GM12878 (cell line): ENCODE data around the gene TMEM109. TPM values are rescaled to one million over a fixed set of nuclear protein-coding genes. Genes with fewer than 3 reads are reported as not detected.
A peak's percentile ranks its signal among the peaks of the same experiment; 100 is the strongest.

Experiments used
- CHD2 ChIP-seq: IDR thresholded peaks from 2 replicates; pipeline ENCODE4 v1.6.1; 2011; ENCODE audit warnings: low read depth, low read length, improper control_type of control experiment, borderline replicate concordance
- EP300 ChIP-seq, 2 experiments: fragments of 150-350 bp in 1 of 2; IDR thresholded peaks; 2 replicates each; pipeline ENCODE4 v1.6.1; 2011 to 2012; ENCODE audit warnings: low read depth in 2 of 2, low read length in 2 of 2, borderline replicate concordance in 1 of 2, improper control_type of control experiment in 1 of 2, inconsistent platforms in 1 of 2; ENCODE audit not compliant: control insufficient read depth in 1 of 2
- MEF2B ChIP-seq: fragments of 450-650 bp; IDR thresholded peaks from 2 replicates; pipeline ENCODE4 v1.6.1; 2018; ENCODE audit warnings: mild to moderate bottlenecking, moderate library complexity; ENCODE audit not compliant: partially characterized antibody, poor library complexity, severe bottlenecking
- NFIC ChIP-seq: IDR thresholded peaks from 2 replicates; pipeline ENCODE4 v1.6.1; 2012; ENCODE audit warnings: low read depth, mild to moderate bottlenecking, inconsistent platforms, low read length, moderate library complexity
- polyA plus RNA-seq, 11 experiments: library from polyadenylated mRNA; depleted of rRNA in 4 of 11; unstranded in 6 of 11; stranded (reverse) in 5 of 11; fragments of >200 nt; fragmentation: Nextera tagmentation in 4 of 11; fragmentation: Illumina TruSeq in 1 of 11; extraction: Ambion mirVana in 4 of 11; extraction: Trizol in 1 of 11; gene quantifications; 1 replicate in 1 of 11; 2 replicates in 10 of 11; pipeline versions ENCODE4 v1.2.1 to v1.2.3, GENCODE V29; 2011 to 2016; ENCODE audit warnings: inconsistent platforms in 2 of 11, missing spikeins in 2 of 11, low read depth in 1 of 11
- total RNA-seq, 4 experiments: library from RNA; depleted of rRNA in 3 of 4; stranded (reverse); fragments of >200 nt in 3 of 4; fragmentation: Illumina TruSeq in 1 of 4; extraction: Trizol in 1 of 4; gene quantifications; 2 replicates each; pipeline versions ENCODE4 v1.2.1 to v1.2.3, GENCODE V29; 2013 to 2021
- TF ChIP-seq, protein P1 (sequence below): fragments of 450-650 bp; IDR thresholded peaks from 2 replicates; pipeline ENCODE4 v1.6.1; 2016; ENCODE audit warnings: mild to moderate bottlenecking, moderate library complexity, borderline replicate concordance
- TF ChIP-seq, protein P2 (sequence below): fragments of 450-650 bp; formaldehyde crosslinking; IDR thresholded peaks from 2 replicates; pipeline ENCODE4 v1.4.0; 2022; ENCODE audit warnings: mild to moderate bottlenecking, moderate library complexity
- TF ChIP-seq, protein P3 (sequence below), 3 experiments: IDR thresholded peaks in 2 of 3; conservative IDR thresholded peaks in 1 of 3; 2 replicates each; pipeline ENCODE4 v1.5.1; 2011; ENCODE audit warnings: low read depth in 3 of 3, low read length in 3 of 3, mild to moderate bottlenecking in 3 of 3, control low read depth in 2 of 3, moderate library complexity in 2 of 3, inconsistent platforms in 1 of 3, mixed read lengths in 1 of 3; ENCODE audit not compliant: control insufficient read depth in 2 of 3, insufficient read depth in 1 of 3; ENCODE audit errors: extremely low read depth in 1 of 3
- TF ChIP-seq, protein P4 (sequence below): fragments of 450-650 bp; formaldehyde crosslinking; IDR thresholded peaks from 2 replicates; pipeline ENCODE4 v1.5.0; 2022; ENCODE audit warnings: mild to moderate bottlenecking, missing genetic modification characterization
- TF ChIP-seq, protein P5 (sequence below): IDR thresholded peaks from 2 replicates; pipeline ENCODE4 v1.6.1; 2012; ENCODE audit warnings: low read depth, low read length, improper control_type of control experiment

Gene TMEM109
- total and polyA plus RNA-seq, 10 of the 15 experiments (the other 5 are each of a cell fraction or from before 2014, with no cell fraction given): 21.9 to 199 (median 85.2) TPM

DNA sequence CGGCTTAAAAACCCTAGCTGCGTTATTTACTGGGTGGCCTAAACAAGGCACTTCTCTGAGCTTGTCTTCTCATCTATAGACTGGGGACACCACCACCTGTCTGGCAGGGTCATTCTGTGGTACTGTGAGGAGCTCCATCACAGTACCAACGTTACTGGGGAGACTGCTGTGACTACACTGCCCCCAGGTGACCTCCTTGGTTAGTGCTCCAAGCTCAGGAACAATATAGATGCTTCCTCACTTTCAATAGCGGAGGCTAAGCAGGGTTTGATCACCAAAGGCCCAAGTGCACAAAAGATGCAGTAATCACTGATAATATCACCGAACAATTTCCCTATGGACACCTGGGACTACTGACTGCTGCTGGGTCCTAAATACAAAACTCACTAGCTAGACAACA, 26.4 kb upstream of the TMEM109 start (continued):
- TF ChIP-seq, protein P1, sequence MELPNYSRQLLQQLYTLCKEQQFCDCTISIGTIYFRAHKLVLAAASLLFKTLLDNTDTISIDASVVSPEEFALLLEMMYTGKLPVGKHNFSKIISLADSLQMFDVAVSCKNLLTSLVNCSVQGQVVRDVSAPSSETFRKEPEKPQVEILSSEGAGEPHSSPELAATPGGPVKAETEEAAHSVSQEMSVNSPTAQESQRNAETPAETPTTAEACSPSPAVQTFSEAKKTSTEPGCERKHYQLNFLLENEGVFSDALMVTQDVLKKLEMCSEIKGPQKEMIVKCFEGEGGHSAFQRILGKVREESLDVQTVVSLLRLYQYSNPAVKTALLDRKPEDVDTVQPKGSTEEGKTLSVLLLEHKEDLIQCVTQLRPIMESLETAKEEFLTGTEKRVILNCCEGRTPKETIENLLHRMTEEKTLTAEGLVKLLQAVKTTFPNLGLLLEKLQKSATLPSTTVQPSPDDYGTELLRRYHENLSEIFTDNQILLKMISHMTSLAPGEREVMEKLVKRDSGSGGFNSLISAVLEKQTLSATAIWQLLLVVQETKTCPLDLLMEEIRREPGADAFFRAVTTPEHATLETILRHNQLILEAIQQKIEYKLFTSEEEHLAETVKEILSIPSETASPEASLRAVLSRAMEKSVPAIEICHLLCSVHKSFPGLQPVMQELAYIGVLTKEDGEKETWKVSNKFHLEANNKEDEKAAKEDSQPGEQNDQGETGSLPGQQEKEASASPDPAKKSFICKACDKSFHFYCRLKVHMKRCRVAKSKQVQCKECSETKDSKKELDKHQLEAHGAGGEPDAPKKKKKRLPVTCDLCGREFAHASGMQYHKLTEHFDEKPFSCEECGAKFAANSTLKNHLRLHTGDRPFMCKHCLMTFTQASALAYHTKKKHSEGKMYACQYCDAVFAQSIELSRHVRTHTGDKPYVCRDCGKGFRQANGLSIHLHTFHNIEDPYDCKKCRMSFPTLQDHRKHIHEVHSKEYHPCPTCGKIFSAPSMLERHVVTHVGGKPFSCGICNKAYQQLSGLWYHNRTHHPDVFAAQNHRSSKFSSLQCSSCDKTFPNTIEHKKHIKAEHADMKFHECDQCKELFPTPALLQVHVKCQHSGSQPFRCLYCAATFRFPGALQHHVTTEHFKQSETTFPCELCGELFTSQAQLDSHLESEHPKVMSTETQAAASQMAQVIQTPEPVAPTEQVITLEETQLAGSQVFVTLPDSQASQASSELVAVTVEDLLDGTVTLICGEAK: no peak
- TF ChIP-seq, protein P2, sequence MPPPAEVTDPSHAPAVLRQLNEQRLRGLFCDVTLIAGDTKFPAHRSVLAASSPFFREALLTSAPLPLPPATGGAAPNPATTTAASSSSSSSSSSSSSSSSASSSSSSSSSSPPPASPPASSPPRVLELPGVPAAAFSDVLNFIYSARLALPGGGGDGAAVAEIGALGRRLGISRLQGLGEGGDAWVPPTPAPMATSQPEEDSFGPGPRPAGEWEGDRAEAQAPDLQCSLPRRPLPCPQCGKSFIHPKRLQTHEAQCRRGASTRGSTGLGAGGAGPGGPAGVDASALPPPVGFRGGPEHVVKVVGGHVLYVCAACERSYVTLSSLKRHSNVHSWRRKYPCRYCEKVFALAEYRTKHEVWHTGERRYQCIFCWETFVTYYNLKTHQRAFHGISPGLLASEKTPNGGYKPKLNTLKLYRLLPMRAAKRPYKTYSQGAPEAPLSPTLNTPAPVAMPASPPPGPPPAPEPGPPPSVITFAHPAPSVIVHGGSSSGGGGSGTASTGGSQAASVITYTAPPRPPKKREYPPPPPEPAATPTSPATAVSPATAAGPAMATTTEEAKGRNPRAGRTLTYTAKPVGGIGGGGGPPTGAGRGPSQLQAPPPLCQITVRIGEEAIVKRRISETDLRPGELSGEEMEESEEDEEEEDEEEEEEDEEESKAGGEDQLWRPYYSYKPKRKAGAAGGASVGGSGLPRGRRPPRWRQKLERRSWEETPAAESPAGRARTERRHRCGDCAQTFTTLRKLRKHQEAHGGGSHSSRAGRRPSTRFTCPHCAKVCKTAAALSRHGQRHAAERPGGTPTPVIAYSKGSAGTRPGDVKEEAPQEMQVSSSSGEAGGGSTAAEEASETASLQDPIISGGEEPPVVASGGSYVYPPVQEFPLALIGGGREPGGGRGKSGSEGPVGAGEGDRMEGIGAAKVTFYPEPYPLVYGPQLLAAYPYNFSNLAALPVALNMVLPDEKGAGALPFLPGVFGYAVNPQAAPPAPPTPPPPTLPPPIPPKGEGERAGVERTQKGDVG: no peak
- TF ChIP-seq CHD2 (no peak), NFIC (no peak), MEF2B (no peak), EP300 (IDR thresholded peaks at IDR 0.05; ENCODE audit: borderline replicate concordance in 1 of 2, control insufficient read depth in 1 of 2, low read depth in 2 of 2, low read length in 2 of 2) (no peak)
- TF ChIP-seq, protein P3, sequence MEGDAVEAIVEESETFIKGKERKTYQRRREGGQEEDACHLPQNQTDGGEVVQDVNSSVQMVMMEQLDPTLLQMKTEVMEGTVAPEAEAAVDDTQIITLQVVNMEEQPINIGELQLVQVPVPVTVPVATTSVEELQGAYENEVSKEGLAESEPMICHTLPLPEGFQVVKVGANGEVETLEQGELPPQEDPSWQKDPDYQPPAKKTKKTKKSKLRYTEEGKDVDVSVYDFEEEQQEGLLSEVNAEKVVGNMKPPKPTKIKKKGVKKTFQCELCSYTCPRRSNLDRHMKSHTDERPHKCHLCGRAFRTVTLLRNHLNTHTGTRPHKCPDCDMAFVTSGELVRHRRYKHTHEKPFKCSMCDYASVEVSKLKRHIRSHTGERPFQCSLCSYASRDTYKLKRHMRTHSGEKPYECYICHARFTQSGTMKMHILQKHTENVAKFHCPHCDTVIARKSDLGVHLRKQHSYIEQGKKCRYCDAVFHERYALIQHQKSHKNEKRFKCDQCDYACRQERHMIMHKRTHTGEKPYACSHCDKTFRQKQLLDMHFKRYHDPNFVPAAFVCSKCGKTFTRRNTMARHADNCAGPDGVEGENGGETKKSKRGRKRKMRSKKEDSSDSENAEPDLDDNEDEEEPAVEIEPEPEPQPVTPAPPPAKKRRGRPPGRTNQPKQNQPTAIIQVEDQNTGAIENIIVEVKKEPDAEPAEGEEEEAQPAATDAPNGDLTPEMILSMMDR (IDR thresholded peaks at IDR 0.05 in 2 of 3, conservative IDR thresholded peaks at IDR 0.05 in 1 of 3; ENCODE audit: control insufficient read depth in 2 of 3, extremely low read depth in 1 of 3, insufficient read depth in 1 of 3, low read depth in 3 of 3, low read length in 3 of 3): peak; percentile 47 to 61 (median 58); a peak in 5 of 6 replicates
- TF ChIP-seq, protein P4, sequence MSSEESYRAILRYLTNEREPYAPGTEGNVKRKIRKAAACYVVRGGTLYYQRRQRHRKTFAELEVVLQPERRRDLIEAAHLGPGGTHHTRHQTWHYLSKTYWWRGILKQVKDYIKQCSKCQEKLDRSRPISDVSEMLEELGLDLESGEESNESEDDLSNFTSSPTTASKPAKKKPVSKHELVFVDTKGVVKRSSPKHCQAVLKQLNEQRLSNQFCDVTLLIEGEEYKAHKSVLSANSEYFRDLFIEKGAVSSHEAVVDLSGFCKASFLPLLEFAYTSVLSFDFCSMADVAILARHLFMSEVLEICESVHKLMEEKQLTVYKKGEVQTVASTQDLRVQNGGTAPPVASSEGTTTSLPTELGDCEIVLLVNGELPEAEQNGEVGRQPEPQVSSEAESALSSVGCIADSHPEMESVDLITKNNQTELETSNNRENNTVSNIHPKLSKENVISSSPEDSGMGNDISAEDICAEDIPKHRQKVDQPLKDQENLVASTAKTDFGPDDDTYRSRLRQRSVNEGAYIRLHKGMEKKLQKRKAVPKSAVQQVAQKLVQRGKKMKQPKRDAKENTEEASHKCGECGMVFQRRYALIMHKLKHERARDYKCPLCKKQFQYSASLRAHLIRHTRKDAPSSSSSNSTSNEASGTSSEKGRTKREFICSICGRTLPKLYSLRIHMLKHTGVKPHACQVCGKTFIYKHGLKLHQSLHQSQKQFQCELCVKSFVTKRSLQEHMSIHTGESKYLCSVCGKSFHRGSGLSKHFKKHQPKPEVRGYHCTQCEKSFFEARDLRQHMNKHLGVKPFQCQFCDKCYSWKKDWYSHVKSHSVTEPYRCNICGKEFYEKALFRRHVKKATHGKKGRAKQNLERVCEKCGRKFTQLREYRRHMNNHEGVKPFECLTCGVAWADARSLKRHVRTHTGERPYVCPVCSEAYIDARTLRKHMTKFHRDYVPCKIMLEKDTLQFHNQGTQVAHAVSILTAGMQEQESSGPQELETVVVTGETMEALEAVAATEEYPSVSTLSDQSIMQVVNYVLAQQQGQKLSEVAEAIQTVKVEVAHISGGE: no peak
- TF ChIP-seq, protein P5, sequence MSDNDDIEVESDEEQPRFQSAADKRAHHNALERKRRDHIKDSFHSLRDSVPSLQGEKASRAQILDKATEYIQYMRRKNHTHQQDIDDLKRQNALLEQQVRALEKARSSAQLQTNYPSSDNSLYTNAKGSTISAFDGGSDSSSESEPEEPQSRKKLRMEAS: no peak
